GM12872 (cell line): ENCODE data around the gene CYGB.

Experiments used
- TF ChIP-seq, protein P1 (sequence below): IDR thresholded peaks from 3 replicates; pipeline ENCODE4 v1.5.1; 2011; ENCODE audit warnings: low read depth, mild to moderate bottlenecking, low read length, moderate library complexity; ENCODE audit not compliant: insufficient read depth

CYGB gene

DNA sequence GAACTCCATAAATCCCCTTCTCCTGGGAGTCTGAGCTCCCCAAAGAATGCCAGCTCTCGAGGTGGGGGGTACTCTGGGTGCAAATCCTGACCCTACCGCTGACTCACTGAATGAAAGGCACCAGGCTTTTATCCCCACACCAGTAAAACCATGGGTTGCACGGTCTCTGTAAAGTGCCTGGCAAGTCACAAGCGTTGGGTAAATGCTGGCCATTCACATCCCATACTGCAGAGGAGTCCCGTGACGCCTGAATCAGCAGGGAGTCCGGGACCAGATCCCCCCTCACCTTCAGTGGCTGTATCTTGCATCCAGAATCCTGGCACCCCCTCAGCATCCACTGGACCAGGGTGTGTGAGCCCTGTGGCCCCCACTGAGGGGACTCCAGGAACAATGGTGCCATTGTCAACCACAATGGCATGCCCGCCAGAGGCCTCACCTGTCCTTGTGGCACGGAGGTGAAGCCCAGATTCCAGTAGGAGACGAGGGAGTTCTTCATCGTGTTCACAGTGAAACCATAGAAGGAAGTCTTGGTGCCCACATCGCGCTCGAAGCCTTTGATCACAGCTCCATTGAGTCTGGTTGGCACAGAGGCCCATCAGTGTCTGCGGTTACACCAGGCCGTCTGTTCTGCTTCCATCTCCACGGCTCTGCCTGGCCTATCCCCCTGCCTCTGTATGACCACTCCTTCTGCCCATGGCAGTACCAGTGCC, 34.8 kb upstream of the CYGB start:
- TF ChIP-seq, protein P1, sequence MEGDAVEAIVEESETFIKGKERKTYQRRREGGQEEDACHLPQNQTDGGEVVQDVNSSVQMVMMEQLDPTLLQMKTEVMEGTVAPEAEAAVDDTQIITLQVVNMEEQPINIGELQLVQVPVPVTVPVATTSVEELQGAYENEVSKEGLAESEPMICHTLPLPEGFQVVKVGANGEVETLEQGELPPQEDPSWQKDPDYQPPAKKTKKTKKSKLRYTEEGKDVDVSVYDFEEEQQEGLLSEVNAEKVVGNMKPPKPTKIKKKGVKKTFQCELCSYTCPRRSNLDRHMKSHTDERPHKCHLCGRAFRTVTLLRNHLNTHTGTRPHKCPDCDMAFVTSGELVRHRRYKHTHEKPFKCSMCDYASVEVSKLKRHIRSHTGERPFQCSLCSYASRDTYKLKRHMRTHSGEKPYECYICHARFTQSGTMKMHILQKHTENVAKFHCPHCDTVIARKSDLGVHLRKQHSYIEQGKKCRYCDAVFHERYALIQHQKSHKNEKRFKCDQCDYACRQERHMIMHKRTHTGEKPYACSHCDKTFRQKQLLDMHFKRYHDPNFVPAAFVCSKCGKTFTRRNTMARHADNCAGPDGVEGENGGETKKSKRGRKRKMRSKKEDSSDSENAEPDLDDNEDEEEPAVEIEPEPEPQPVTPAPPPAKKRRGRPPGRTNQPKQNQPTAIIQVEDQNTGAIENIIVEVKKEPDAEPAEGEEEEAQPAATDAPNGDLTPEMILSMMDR, result no peak

DNA sequence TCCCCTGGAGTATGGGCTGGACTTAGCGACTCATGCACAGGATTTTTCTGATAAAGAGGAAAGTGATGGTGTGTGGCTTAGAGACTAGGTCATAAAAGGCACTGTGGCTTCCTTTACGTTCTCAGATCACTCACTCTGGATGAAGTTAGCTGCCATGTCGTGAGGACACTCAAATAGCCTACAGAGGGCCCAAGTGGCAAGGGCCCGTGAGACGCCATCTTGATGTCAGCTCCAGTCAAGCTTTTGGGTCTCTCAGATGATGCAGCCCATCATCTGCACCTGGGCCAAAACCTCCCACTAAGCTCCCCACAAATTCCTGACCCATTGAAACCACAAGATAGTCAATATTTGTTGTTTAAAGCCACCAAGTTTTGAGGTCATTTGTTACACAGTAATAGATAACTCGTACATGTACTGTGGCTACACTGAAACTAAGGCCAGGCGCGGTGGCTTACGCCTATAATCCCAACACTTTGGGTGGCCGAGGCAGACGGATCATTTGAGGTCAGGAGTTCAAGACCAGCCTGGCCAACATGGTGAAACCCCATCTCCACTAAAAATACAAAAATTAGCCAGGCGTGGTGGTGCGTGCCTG, 33.5 kb upstream of the CYGB start:
- TF ChIP-seq, protein P1, result no peak

DNA sequence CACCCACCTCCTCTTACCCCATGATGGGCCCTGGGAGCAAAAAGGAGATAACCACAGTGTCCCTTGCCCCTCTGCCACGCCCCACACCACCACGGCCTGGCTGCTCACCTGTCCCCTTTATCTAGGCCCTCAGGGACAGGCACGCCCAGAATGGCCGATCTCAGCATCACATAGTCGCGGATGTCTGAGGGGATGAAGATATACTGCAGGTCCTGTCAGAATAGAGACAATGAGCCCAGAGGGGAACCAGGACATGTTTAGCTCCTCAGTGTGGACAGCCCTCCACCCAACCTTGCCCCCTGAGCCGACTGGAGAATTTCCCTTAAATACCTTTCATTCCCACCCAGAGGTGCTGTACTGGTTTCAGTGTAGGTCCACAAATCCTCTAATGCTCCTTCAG, 32.9 kb upstream of the CYGB start:
- TF ChIP-seq, protein P1, result no peak

DNA sequence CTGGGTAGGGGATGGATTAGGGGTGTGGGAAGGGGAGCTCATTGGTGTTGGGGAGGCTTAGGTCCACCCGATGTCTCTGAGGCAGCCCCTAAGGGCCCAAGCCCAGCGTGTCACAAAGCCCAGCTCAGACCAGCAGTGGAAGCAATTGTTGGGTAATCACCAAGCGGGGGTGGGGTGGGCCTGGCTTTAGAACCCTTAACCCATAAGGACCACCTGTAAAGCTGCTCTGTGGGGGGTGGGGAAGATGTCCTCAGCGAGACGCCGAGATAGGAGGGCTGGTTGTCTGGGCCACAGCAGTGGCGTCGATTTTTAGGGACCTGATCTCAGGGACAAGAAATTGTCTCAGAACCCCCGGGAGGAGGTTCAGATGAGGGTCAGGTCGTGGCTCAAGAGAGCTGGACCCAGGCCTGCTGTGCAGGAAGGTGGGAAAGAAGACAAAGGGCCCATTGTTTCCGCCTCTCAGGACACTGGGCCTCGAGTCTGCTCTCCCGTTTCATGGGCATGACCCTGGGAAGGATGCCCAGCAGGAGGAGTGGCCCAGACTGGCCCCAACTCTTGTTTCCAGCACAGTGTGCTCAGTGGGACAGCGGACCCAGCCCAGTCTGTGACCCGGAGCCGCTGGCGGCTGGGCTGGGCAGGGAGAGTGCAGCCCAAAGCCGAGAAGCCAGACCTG, 32.2 kb upstream of the CYGB start:
- TF ChIP-seq, protein P1, result no peak

DNA sequence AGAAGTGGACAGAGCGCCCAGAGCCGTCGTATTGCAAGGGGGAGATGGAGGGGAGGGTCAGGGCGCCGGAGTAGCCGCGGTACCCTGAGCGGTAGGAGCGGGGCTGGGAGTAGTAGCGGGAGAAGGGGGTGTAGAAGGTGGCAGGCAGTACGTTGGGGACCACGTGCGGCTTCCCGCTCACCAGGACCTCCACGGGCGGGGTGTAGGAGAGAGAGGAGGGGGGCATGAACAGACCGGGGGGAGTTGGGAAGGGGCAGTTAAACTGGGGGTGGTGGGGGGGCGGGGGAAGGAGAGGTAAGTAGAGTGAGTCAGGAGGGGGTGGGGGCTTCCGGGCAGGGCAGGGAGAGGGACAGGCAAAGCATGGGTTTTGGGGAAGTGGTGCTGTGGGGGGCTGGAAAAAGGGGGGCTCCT, 31.3 kb upstream of the CYGB start:
- TF ChIP-seq, protein P1, result no peak

DNA sequence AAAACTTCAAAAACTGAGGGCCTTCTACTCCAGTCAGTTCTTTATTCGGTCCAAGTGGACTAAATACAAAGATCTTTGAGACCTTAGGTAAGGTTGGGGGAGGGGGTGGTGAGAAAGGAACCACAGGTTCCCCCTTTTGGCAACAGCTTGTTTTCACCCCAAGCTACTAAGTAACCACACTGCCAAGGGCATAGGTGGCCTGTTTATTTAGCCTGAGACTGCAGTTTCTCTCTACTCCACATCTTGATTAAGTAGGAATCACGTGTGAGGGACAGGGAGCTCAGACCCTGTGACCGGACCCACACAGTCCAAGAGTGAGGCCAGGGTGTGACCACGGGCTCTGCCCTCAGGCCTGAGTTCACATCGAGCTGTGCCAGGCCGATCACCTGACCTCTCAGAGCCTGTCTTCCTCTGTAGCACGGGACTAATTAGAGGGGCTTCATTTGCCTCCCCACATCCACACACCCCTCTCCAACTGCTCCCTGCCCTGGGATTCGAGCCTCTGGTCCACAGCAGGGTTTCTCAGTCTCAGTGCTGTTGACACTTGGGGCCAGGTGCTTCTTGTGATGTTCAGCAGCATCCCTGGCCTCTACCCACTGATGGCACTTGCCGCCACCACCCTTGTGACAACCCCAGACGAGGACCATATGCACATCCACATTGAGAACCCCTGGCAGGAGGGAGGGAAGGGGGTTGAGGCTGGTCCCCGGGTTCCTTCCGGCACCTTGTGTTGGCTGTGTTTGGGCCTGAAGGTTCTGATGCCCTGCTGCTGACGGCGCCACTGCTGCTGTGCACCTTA, 30.3 kb upstream of the CYGB start:
- TF ChIP-seq, protein P1, result no peak

DNA sequence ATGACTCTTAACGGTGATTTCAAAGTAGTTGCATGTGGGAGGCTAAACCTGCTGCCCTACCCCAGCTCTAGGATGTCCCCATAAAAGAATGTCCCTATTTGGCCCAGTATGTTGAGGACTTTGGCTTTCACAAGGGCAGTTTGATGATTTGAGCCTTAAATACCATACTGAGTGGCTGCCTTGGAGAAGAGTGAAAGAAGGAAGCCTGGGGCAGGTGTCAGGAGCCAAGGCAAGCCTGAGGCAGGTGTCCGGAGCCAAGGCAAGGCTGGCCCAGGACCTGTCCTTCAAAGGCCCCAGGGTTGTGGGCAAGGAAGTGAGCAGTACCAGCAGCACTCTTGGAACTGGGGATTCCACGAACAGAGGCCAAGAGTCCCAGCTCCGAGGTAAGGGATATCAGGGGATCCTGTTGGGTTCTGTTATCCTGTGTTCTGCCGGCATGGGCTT, 29.5 kb upstream of the CYGB start:
- TF ChIP-seq, protein P1, result no peak
